SK-N-SH treated with all-trans-retinoic acid at 6 μM for 48 hours (cell line): ENCODE data around the gene TFAP2B.

Source experiments
- ATAC-seq: fragments of 200-7000 bp; cut with Tn5 transposase; 3 replicates; pipeline ENCODE4 v1.9.1; 2020; ENCODE audit warnings: mild to moderate bottlenecking, moderate library complexity
- ARNTL ChIP-seq: fragments of 450-650 bp; formaldehyde crosslinking; IDR thresholded peaks from 2 replicates; pipeline ENCODE4 v1.5.0; 2020; ENCODE audit warnings: low read depth, mild to moderate bottlenecking, moderate library complexity, borderline replicate concordance
- BACH2 ChIP-seq: fragments of 250-450 bp; sonication (Bioruptor Pico); IDR thresholded peaks from 2 replicates; pipeline ENCODE4 v1.9.0; 2021; ENCODE audit warnings: mild to moderate bottlenecking, borderline replicate concordance
- CREB5 ChIP-seq: fragments of 250-450 bp; sonication (Bioruptor Pico); IDR thresholded peaks from 2 replicates; pipeline ENCODE4 v1.5.1; 2020; ENCODE audit warnings: low read depth, mild to moderate bottlenecking, moderate library complexity
- CSRNP3 ChIP-seq: fragments of 250-450 bp; sonication (Bioruptor Pico); IDR thresholded peaks from 2 replicates; pipeline ENCODE4 v1.5.1; 2021; ENCODE audit warnings: mild to moderate bottlenecking, moderate library complexity
- ESRRG ChIP-seq: fragments of 250-450 bp; sonication (Bioruptor Pico); IDR thresholded peaks from 2 replicates; pipeline ENCODE4 v1.6.1; 2021; ENCODE audit warnings: mild to moderate bottlenecking
- GLIS3 ChIP-seq: fragments of 250-450 bp; sonication (Bioruptor Pico); IDR thresholded peaks from 2 replicates; pipeline ENCODE4 v1.5.0; 2020; ENCODE audit warnings: mild to moderate bottlenecking, moderate library complexity
- ISL1 ChIP-seq: fragments of 250-450 bp; sonication (Bioruptor Pico); IDR thresholded peaks from 2 replicates; pipeline ENCODE4 v2.1.2; 2022; ENCODE audit warnings: mild to moderate bottlenecking, moderate library complexity
- OSR1 ChIP-seq: fragments of 250-450 bp; sonication (Bioruptor Pico); IDR thresholded peaks from 2 replicates; pipeline ENCODE4 v1.8.0; 2022; ENCODE audit warnings: moderate library complexity, mild to moderate bottlenecking, inconsistent platforms
- PATZ1 ChIP-seq: fragments of 250-450 bp; sonication (Bioruptor Pico); IDR thresholded peaks from 2 replicates; pipeline ENCODE4 v1.8.0; 2020; ENCODE audit warnings: mild to moderate bottlenecking, moderate library complexity, borderline replicate concordance
- PPARA ChIP-seq: fragments of 250-450 bp; sonication (Bioruptor Pico); IDR thresholded peaks from 2 replicates; pipeline ENCODE4 v1.5.0; 2020; ENCODE audit warnings: mild to moderate bottlenecking, borderline replicate concordance
- RARB ChIP-seq: fragments of 250-450 bp; sonication (Bioruptor Pico); IDR thresholded peaks from 2 replicates; pipeline ENCODE4 v1.8.0; 2021; ENCODE audit warnings: mild to moderate bottlenecking, moderate library complexity
- SNAI2 ChIP-seq: fragments of 250-450 bp; sonication (Bioruptor Pico); IDR thresholded peaks from 2 replicates; pipeline ENCODE4 v1.5.0; 2020; ENCODE audit warnings: mild to moderate bottlenecking, moderate library complexity
- TCF4 ChIP-seq: fragments of 250-450 bp; sonication (Bioruptor Pico); IDR thresholded peaks from 2 replicates; pipeline ENCODE4 v1.8.0; 2021; ENCODE audit warnings: mild to moderate bottlenecking, moderate library complexity, borderline replicate concordance
- TOX ChIP-seq: fragments of 250-450 bp; sonication (Bioruptor Pico); IDR thresholded peaks from 2 replicates; pipeline ENCODE4 v1.8.0; 2021; ENCODE audit warnings: mild to moderate bottlenecking, moderate library complexity, borderline replicate concordance
- ZC3H10 ChIP-seq: fragments of 250-450 bp; sonication (Bioruptor Pico); IDR thresholded peaks from 2 replicates; pipeline ENCODE4 v1.5.1; 2021; ENCODE audit warnings: mild to moderate bottlenecking, moderate library complexity
- ZFP30 ChIP-seq: fragments of 450-650 bp; formaldehyde crosslinking; IDR thresholded peaks from 2 replicates; pipeline ENCODE4 v1.5.0; 2022; ENCODE audit warnings: mild to moderate bottlenecking, moderate library complexity
- ZNF565 ChIP-seq: fragments of 450-650 bp; formaldehyde crosslinking; conservative IDR thresholded peaks from 2 replicates; pipeline ENCODE4 v1.5.0; 2020; ENCODE audit warnings: low read depth, mild to moderate bottlenecking, moderate library complexity
- ZNF70 ChIP-seq: fragments of 450-650 bp; formaldehyde crosslinking; IDR thresholded peaks from 2 replicates; pipeline ENCODE4 v1.5.0; 2020; ENCODE audit warnings: mild to moderate bottlenecking, moderate library complexity
- TF ChIP-seq, protein P1 (sequence below): fragments of 250-450 bp; sonication (Bioruptor Pico); IDR thresholded peaks from 2 replicates; pipeline ENCODE4 v1.5.0; 2020; ENCODE audit warnings: mild to moderate bottlenecking, moderate library complexity
- TF ChIP-seq, protein P2 (sequence below): fragments of 250-450 bp; sonication (Bioruptor Pico); IDR thresholded peaks from 2 replicates; pipeline ENCODE4 v1.8.0; 2021; ENCODE audit warnings: low read depth, mild to moderate bottlenecking, moderate library complexity, borderline replicate concordance

The TFAP2B gene

DNA sequence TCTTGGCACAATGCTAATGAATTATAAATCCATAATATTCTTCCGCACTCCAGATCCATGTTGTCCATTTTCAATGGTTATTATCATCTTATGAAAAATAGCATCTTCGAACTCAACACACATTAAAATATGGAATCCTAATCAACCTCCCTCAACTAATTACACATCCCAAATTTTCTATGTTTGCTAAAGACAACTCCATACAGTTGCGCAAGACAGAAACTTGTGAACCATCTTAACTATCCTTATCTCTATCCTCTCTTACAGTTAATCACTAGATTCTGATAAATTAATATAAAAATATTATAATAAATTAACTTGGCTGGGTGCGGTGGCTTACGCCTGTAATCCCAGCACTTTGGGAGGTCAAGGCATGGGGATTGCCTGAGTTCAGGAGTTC is 38.3 kb upstream of the TFAP2B start:
- no peak for TF ChIP-seq ZNF70 (CRISPR knock-in tag)
- TF ChIP-seq TOX, result no peak
- no peak for TF ChIP-seq ZC3H10 (CRISPR knock-in tag)
- no peak for TF ChIP-seq ARNTL (CRISPR knock-in tag)
- TF ChIP-seq PPARA (CRISPR knock-in tag), result no peak
- no peak for TF ChIP-seq ZNF565 (CRISPR knock-in tag)
- TF ChIP-seq, protein P1, sequence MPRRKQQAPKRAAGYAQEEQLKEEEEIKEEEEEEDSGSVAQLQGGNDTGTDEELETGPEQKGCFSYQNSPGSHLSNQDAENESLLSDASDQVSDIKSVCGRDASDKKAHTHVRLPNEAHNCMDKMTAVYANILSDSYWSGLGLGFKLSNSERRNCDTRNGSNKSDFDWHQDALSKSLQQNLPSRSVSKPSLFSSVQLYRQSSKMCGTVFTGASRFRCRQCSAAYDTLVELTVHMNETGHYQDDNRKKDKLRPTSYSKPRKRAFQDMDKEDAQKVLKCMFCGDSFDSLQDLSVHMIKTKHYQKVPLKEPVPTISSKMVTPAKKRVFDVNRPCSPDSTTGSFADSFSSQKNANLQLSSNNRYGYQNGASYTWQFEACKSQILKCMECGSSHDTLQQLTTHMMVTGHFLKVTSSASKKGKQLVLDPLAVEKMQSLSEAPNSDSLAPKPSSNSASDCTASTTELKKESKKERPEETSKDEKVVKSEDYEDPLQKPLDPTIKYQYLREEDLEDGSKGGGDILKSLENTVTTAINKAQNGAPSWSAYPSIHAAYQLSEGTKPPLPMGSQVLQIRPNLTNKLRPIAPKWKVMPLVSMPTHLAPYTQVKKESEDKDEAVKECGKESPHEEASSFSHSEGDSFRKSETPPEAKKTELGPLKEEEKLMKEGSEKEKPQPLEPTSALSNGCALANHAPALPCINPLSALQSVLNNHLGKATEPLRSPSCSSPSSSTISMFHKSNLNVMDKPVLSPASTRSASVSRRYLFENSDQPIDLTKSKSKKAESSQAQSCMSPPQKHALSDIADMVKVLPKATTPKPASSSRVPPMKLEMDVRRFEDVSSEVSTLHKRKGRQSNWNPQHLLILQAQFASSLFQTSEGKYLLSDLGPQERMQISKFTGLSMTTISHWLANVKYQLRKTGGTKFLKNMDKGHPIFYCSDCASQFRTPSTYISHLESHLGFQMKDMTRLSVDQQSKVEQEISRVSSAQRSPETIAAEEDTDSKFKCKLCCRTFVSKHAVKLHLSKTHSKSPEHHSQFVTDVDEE (CRISPR knock-in tag), result no peak
- TF ChIP-seq CSRNP3 (CRISPR knock-in tag), result no peak
- TF ChIP-seq, protein P2, sequence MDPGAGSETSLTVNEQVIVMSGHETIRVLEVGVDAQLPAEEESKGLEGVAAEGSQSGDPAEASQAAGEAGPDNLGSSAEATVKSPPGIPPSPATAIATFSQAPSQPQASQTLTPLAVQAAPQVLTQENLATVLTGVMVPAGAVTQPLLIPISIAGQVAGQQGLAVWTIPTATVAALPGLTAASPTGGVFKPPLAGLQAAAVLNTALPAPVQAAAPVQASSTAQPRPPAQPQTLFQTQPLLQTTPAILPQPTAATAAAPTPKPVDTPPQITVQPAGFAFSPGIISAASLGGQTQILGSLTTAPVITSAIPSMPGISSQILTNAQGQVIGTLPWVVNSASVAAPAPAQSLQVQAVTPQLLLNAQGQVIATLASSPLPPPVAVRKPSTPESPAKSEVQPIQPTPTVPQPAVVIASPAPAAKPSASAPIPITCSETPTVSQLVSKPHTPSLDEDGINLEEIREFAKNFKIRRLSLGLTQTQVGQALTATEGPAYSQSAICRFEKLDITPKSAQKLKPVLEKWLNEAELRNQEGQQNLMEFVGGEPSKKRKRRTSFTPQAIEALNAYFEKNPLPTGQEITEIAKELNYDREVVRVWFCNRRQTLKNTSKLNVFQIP (CRISPR knock-in tag), result no peak
- no peak for ATAC-seq

DNA sequence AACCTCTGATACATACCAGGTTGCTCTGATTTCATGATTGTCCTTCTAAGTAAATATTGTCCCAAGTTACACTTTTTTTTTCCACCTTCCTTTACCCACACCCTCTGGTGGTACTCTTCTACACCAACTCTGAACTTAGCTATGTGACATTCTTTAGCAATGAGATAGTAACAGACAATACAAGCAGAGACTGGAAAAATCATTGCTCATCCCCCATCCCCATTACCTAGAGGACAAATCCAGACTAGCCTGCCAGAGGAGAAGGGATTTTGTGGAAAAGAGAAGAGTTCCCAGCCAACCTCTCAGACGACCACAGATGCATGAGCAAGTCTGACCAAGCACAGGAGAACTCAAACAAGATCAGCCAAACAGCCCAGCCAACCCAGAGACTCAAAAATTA is 32.8 kb upstream of the TFAP2B start:
- TF ChIP-seq ESRRG (CRISPR knock-in tag), result no peak
- no peak for TF ChIP-seq SNAI2 (CRISPR knock-in tag)
- TF ChIP-seq ZNF565 (CRISPR knock-in tag), result no peak
- TF ChIP-seq GLIS3 (CRISPR knock-in tag), result no peak
- no peak for TF ChIP-seq RARB (CRISPR knock-in tag)
- no peak for TF ChIP-seq ISL1 (CRISPR knock-in tag)
- no peak for TF ChIP-seq CREB5 (CRISPR knock-in tag)
- no peak for TF ChIP-seq ARNTL (CRISPR knock-in tag)
- no peak for TF ChIP-seq ZNF70 (CRISPR knock-in tag)
- TF ChIP-seq BACH2 (CRISPR knock-in tag), result no peak
- TF ChIP-seq, protein P2 (CRISPR knock-in tag), result no peak
- TF ChIP-seq PPARA (CRISPR knock-in tag), result no peak
- TF ChIP-seq, protein P1 (CRISPR knock-in tag), result no peak
- no peak for TF ChIP-seq TCF4 (CRISPR knock-in tag)
- TF ChIP-seq CSRNP3 (CRISPR knock-in tag), result no peak
- TF ChIP-seq OSR1 (CRISPR knock-in tag), result no peak
- no peak for TF ChIP-seq ZFP30
- no peak for TF ChIP-seq ZC3H10 (CRISPR knock-in tag)
- TF ChIP-seq PATZ1 (CRISPR knock-in tag), result no peak
- no peak for ATAC-seq
